Hepatocyte (in vitro differentiated cells): Measurements from ENCODE around the gene RASGRP2.

Source experiments
- EZH2 ChIP-seq: fragments of 200-600 bp; sonication (generic); IDR thresholded peaks from 2 replicates; pipeline ENCODE4 v1.6.1; 2016; ENCODE audit warnings: antibody characterized with exemption, mild to moderate bottlenecking, borderline replicate concordance
- EZH2phosphoT487 ChIP-seq: fragments of 200-600 bp; sonication (generic); IDR thresholded peaks from one replicate; pipeline ENCODE4 v1.6.1; 2018; ENCODE audit warnings: antibody characterized with exemption, mild to moderate bottlenecking, low read depth, moderate library complexity; ENCODE audit not compliant: unreplicated experiment, severe bottlenecking
- TF ChIP-seq, protein P1 (sequence below): fragments of 200-600 bp; sonication (generic); IDR thresholded peaks from 2 replicates; pipeline ENCODE4 v1.5.1; 2016; ENCODE audit warnings: antibody characterized with exemption, mild to moderate bottlenecking; ENCODE audit not compliant: poor library complexity

DNA sequence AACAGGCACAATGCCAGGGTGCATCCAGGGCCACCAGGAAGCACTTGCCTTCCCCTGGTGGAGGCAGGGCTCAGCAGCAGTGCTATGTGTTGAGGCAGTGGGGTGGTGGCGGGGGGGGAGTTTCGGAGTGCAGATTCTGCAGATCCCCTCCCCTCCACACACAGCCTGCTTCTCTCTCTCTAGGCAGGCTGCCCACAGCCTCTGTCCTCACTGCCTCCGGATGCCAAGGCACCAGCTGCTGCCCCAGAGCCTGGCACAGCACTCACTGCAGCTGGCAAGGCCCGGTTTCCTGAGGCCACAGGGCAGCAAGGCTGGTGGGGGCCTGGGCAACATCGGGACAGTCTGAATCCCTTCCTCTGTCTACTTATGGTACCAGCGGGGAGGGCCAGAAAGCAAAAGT, 56.7 kb downstream of the RASGRP2 start:
- TF ChIP-seq EZH2 (no peak), EZH2phosphoT487 (no peak)
- TF ChIP-seq, protein P1, sequence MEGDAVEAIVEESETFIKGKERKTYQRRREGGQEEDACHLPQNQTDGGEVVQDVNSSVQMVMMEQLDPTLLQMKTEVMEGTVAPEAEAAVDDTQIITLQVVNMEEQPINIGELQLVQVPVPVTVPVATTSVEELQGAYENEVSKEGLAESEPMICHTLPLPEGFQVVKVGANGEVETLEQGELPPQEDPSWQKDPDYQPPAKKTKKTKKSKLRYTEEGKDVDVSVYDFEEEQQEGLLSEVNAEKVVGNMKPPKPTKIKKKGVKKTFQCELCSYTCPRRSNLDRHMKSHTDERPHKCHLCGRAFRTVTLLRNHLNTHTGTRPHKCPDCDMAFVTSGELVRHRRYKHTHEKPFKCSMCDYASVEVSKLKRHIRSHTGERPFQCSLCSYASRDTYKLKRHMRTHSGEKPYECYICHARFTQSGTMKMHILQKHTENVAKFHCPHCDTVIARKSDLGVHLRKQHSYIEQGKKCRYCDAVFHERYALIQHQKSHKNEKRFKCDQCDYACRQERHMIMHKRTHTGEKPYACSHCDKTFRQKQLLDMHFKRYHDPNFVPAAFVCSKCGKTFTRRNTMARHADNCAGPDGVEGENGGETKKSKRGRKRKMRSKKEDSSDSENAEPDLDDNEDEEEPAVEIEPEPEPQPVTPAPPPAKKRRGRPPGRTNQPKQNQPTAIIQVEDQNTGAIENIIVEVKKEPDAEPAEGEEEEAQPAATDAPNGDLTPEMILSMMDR, result no peak
